ENCODE data around the gene ZIC3.

Gene ZIC3

DNA sequence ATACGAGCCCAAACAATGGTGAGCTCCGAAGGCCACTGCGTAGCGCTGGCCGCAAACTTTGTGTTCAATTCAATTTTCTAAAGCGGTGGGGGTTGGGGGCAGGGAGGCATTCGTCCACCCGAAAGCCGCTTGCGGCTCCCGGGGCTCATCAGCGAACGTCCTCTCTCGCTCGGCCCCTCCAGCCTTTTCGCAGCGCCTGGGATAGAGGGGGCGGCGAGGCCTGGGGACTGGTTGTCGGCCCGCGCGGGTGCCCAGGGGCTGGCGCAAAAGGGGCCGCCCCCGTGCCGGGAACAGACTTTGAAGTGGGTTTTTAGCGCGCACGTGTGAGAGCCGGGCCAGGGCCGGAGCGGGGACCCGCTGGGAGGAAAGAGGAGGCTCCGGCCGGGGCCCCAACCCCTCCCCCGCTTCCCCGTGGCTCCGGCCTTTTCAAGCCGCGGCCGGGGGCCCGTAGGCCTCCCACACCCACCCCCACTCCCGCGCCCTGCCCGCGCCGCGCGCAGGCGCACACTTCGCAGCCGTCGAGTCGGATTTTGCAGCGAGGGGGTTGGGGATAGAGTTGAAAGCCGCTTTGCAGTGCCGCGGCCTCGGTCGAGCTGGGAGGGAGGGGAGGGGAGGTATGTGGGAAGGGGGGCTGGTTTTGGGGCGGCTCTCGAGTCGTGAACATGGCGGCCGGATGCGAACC is 8.3 kb downstream of the ZIC3 start:
- DNase-seq (ENCODE audit: low spot score) = no peak

DNA sequence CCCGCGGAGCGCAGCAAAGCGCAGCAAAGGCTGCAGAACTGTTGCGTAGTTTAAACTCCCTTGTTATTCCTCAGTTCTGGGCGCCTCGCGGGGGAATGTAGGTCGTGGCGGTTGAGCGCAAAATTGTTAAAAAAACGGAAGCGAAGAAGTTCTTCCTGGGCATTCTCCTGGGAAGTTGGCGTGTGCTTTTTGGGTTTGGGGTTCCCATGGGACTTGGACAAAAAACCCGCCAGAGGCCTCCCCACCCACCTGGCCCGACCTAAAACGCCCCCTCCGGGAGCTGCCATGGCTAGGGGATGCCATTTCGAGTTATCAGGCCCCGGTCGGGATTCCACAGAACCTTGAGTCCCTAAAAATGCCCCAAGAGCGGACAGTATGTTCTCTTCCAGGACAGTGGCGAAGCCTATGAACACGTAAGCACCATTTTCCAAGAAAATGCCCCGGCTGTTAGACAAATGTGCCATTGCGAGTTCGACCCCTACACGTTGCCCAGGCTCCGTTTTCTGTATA is 8.9 kb downstream of the ZIC3 start:
- DNase-seq (ENCODE audit: low spot score) = no peak

DNA sequence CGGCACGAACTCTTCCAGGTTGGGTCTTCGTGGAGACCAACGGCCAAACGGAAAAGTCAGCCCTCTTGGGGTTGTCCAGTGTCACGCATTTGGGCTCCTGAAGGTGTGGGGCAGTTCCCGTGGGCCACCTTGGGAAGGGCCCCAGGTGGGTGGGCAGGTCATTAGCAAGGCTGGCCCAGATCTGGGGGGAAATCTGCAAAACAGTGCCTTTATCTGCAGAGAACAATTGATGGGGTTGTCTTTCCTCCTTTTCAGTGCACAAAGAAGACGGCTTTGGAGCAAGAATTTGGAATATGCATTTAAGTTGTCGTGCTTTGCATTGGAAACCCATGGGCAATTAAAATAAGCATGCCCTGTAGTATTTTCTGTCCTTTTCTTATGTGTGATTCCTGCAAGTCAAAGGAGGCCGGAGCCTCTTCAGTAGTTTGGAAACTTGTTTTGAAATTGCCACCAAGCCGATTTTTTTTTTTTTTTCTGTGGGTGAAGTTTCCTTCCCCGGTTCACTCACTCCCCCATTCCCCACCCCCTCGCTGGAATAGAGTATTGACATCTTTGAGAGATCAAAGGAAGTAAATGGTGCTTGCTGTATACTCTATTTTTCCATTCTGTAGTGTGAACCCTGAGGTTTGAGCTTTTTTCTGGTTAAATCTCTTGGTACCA is 9.8 kb downstream of the ZIC3 start:
- DNase-seq (ENCODE audit: low spot score) = no peak

DNA sequence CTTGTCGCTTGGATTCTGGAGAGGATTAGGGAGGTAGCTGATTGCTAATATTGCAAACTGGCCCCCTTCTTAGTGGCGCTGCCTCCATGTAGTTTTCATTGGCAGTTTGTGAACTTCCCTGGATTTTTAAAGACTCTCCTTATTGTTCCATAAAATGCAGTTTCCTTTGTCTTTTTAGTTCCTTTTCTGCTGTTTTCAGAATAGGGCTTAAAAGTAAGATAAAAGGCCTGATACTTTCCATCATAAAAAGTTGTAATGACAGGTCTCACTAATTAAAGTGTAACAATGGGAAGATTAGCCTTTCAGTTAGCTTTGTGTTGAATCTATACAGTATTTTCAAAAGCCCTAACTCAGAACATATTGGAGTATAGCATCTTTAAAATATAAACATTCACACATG is 21.2 kb downstream of the ZIC3 start:
- DNase-seq (ENCODE audit: low spot score) = no peak

DNA sequence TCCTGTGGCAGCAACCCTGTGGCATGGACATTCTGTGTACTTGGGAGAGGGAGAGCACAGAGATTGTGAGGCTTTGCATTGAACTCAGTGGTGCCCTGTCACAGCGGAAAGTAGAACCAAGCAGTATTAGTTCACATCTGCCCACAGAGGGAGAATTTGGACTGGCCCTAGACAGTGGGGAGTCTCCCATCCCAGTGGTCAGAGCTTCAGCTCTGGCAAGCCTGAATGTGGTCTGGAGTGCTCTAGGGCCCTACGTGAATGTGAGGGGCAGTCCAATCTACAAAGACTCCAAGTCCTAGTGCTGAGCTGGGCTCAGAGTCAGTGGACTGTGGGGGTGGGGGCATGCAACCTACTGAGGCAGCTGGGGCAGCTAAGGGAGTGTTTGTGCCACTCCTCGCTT is 34.8 kb downstream of the ZIC3 start:
- DNase-seq (ENCODE audit: low spot score) = no peak
